IMR-90 (cell line): ENCODE results near the gene PHC3. TPM values are rescaled to one million over a fixed set of nuclear protein-coding genes. Genes with fewer than 3 reads are reported as not detected.

Experiments
- ATAC-seq: fragments of 200-7000 bp; cut with Tn5 transposase; 2 replicates; pipeline ENCODE4 v1.9.1; 2020; ENCODE audit warnings: low read depth, mild to moderate bottlenecking, moderate library complexity
- BruUV-seq: library from RNA; stranded (reverse); fragments of 400-500 nt; replicated peaks from 2 replicates; lab custom pipeline; 2021; lab: Mats Ljungman, UMichigan
- CTCF ChIA-PET: fragments of 300-600 bp; formaldehyde crosslinking; extraction: SDS; loops from one replicate; lab custom pipeline; 2021; ENCODE audit warnings: antibody characterized with exemption; lab: Yijun Ruan, JAX
- POLR2A ChIA-PET: fragments of 300-600 bp; sonication (Branson Sonifier 250); formaldehyde crosslinking; loops from one replicate; lab custom pipeline; 2022; ENCODE audit warnings: antibody characterized with exemption; ENCODE audit not compliant: unreplicated experiment; lab: Charles Lee
- DNase-seq: peaks from one replicate; pipeline ENCODE4 v3.0.0; 2013
- H2AFZ ChIP-seq: replicated peaks from 2 replicates; pipeline ENCODE3; 2013; ENCODE audit warnings: low read length, mild to moderate bottlenecking; ENCODE audit not compliant: poor library complexity
- H2AK5ac ChIP-seq: 2 replicates; pipeline ENCODE4 v1.6.1; 2013; ENCODE audit warnings: low read depth, low read length, inconsistent platforms
- H2AK9ac ChIP-seq: replicated peaks from 2 replicates; pipeline ENCODE3; 2013; ENCODE audit warnings: mild to moderate bottlenecking, low read depth, low read length, moderate library complexity; ENCODE audit not compliant: poor library complexity
- H2BK120ac ChIP-seq: 2 replicates; pipeline ENCODE4 v1.6.1; 2013; ENCODE audit warnings: low read depth, low read length, inconsistent platforms
- H2BK15ac ChIP-seq: 3 replicates; pipeline ENCODE4 v1.6.1; 2013; ENCODE audit warnings: low read depth, low read length, inconsistent platforms
- H2BK20ac ChIP-seq: 2 replicates; pipeline ENCODE4 v1.6.1; 2013; ENCODE audit warnings: low read depth, mild to moderate bottlenecking, inconsistent platforms, low read length, moderate library complexity
- H2BK5ac ChIP-seq: 2 replicates; pipeline ENCODE4 v1.6.1; 2013; ENCODE audit warnings: mild to moderate bottlenecking, low read depth, low read length, inconsistent platforms; ENCODE audit not compliant: poor library complexity, severe bottlenecking
- H3K14ac ChIP-seq: replicated peaks from 2 replicates; pipeline ENCODE4 v1.6.1; 2013; ENCODE audit warnings: low read depth, low read length, inconsistent platforms
- H3K18ac ChIP-seq: 2 replicates; pipeline ENCODE4 v1.6.1; 2013; ENCODE audit warnings: low read depth, low read length, control low read depth
- H3K23ac ChIP-seq: 2 replicates; pipeline ENCODE4 v1.6.1; 2013; ENCODE audit warnings: low read depth, low read length, inconsistent platforms
- H3K27ac ChIP-seq: 2 replicates; pipeline ENCODE4 v1.5.1; 2013; ENCODE audit warnings: mild to moderate bottlenecking, control low read depth, low read length; ENCODE audit not compliant: insufficient read depth
- H3K27me3 ChIP-seq: 2 replicates; pipeline ENCODE4 v1.6.1; 2013; ENCODE audit warnings: low read length; ENCODE audit not compliant: control insufficient read depth, insufficient read depth
- H3K36me3 ChIP-seq: 2 replicates; pipeline ENCODE4 v1.6.1; 2013; ENCODE audit warnings: low read length, mixed read lengths; ENCODE audit not compliant: control insufficient read depth, insufficient read depth
- H3K4ac ChIP-seq: 2 replicates; pipeline ENCODE4 v1.6.1; 2013; ENCODE audit warnings: low read depth, low read length, inconsistent platforms
- H3K4me1 ChIP-seq: 2 replicates; pipeline ENCODE4 v1.6.1; 2013; ENCODE audit warnings: low read length, mixed read lengths; ENCODE audit not compliant: control insufficient read depth, insufficient read depth
- H3K4me2 ChIP-seq: 2 replicates; pipeline ENCODE4 v1.6.1; 2013; ENCODE audit warnings: low read depth, mild to moderate bottlenecking, control low read depth, low read length, moderate library complexity
- H3K4me3 ChIP-seq: 2 replicates; pipeline ENCODE4 v1.5.1; 2013; ENCODE audit warnings: low read depth, mild to moderate bottlenecking, control low read depth, low read length, moderate library complexity; ENCODE audit not compliant: insufficient read depth
- H3K56ac ChIP-seq: 2 replicates; pipeline ENCODE4 v1.6.1; 2013; ENCODE audit warnings: low read length, inconsistent platforms; ENCODE audit not compliant: insufficient read depth; ENCODE audit errors: extremely low read depth
- H3K79me1 ChIP-seq, 2 experiments: 2 replicates each; pipeline ENCODE4 v1.6.1; 2013; ENCODE audit warnings: low read length in 2 of 2, inconsistent platforms in 1 of 2, low read depth in 1 of 2
- H3K9ac ChIP-seq: 2 replicates; pipeline ENCODE4 v1.6.1; 2013; ENCODE audit warnings: low read depth, low read length, control low read depth
- H3K9me1 ChIP-seq: 2 replicates; pipeline ENCODE4 v1.6.1; 2013; ENCODE audit warnings: low read length, inconsistent platforms; ENCODE audit not compliant: insufficient read depth
- H3K9me3 ChIP-seq: 2 replicates; pipeline ENCODE4 v1.6.1; 2013; ENCODE audit warnings: low read length; ENCODE audit not compliant: control insufficient read depth, insufficient read depth
- H4K20me1 ChIP-seq: 2 replicates; pipeline ENCODE4 v1.6.1; 2013; ENCODE audit warnings: low read length, inconsistent platforms; ENCODE audit not compliant: insufficient read depth
- H4K5ac ChIP-seq: 2 replicates; pipeline ENCODE4 v1.6.1; 2013; ENCODE audit warnings: mild to moderate bottlenecking, low read depth, low read length, control low read depth
- H4K8ac ChIP-seq, 2 experiments: 2 replicates each; pipeline ENCODE4 v1.6.1; 2013; ENCODE audit warnings: low read depth in 2 of 2, low read length in 2 of 2, control low read depth in 1 of 2, inconsistent platforms in 1 of 2
- H4K91ac ChIP-seq: 2 replicates; pipeline ENCODE4 v1.6.1; 2013; ENCODE audit warnings: low read depth, low read length, inconsistent platforms; ENCODE audit not compliant: insufficient read depth
- CHD1 ChIP-seq: IDR thresholded peaks from 2 replicates; pipeline ENCODE4 v1.6.1; 2012; ENCODE audit warnings: low read depth, low read length, improper control_type of control experiment
- FOS ChIP-seq: fragments of 150-350 bp; IDR thresholded peaks from 2 replicates; pipeline ENCODE4 v1.6.1; 2016; ENCODE audit warnings: low read depth, low read length
- MAFK ChIP-seq: IDR thresholded peaks from 2 replicates; pipeline ENCODE4 v1.6.1; 2012; ENCODE audit warnings: low read depth, low read length, improper control_type of control experiment
- POLR2A ChIP-seq: IDR thresholded peaks from 2 replicates; pipeline ENCODE4 v1.6.1; 2012; ENCODE audit warnings: mild to moderate bottlenecking, low read depth, low read length
- RAD21 ChIP-seq: IDR thresholded peaks from 2 replicates; pipeline ENCODE4 v1.6.1; 2012; ENCODE audit warnings: low read length, improper control_type of control experiment
- RCOR1 ChIP-seq: IDR thresholded peaks from 2 replicates; pipeline ENCODE4 v1.6.1; 2012; ENCODE audit warnings: mild to moderate bottlenecking, low read length, improper control_type of control experiment; ENCODE audit not compliant: insufficient replicate concordance
- WGBS, 2 experiments: methylation state at CpG; one replicate each; pipeline versions ENCODE4 v1.1.5 to v1.1.7; 2013; ENCODE audit warnings: missing lambda C conversion rate in 2 of 2; ENCODE audit not compliant: insufficient read length in 1 of 2; ENCODE audit errors: extremely low coverage in 2 of 2; 5-methylcytosine and 5-hydroxymethylcytosine counted together
- dilution Hi-C: fragments of 300-500 bp; cut with HindIII; formaldehyde crosslinking; loops from one replicate; pipeline ENCODE4 v1.14.3; 2018; ENCODE audit warnings: low sequenced_read_pairs; ENCODE audit not compliant: unreplicated experiment
- in situ Hi-C: fragments of 300-500 bp; cut with MboI; formaldehyde crosslinking; loops from 3 replicates; pipeline ENCODE4 v1.14.3; 2019; ENCODE audit warnings: low sequenced_read_pairs, inconsistent platforms, mixed read lengths
- intact Hi-C: fragments of 100-400 bp; cut with micrococcal nuclease; formaldehyde crosslinking; loops from 2 replicates; pipeline ENCODE4 v1.10.0; 2022
- polyA plus RNA-seq, 3 experiments: library from polyadenylated mRNA; depleted of rRNA; stranded (reverse); fragments of >200 nt; gene quantifications; 2 replicates each; pipeline ENCODE4 v1.2.3, GENCODE V29; 2012; ENCODE audit warnings: low replicate concordance in 1 of 3
- total RNA-seq: library from RNA; depleted of rRNA; stranded (reverse); fragments of >200 nt; gene quantifications from 2 replicates; pipeline ENCODE4 v1.2.3, GENCODE V29; 2012
- TF ChIP-seq, protein P1 (sequence below): fragments of 150-350 bp; IDR thresholded peaks from 2 replicates; pipeline ENCODE4 v1.6.1; 2017; ENCODE audit warnings: mild to moderate bottlenecking, antibody characterized with exemption, low read length, low read depth

The PHC3 gene
- total and polyA plus RNA-seq, 2 of the 4 experiments (the other 2 are of a cell fraction): 18.3 to 26.3 TPM

DNA sequence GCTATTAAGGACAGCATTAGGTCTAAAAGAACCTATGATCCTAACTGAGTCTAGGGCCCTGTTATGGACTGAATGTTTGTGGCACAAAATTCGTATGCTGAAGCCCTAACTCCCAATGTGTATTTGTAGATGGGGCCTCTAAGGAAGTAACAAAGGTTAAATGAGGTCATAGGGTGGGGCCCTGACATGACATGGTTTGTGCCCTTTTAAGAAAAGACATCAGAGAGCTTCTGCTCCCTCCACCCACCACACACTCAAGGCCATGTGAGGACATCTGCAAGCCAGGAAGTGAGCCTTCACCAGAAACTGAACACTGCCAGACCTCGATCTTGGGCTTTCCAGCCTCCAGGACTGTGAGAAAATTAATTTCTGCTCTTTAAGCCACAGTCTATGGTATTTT, 49.2 kb downstream of the PHC3 start:
- Histone ChIP-seq H3K23ac (no peak overlapping the region), H4K8ac (no peak overlapping the region), H3K27me3 (no peaks in the 10 kb centered on the region), H2AK5ac (no peak overlapping the region), H2AFZ (no peak overlapping the region), H2BK15ac (no peak overlapping the region), H3K79me1 (peaks cover 25 to 35% of the 10 kb centered on the region in 2 experiments), H3K9ac (no peak overlapping the region), H3K4ac (no peak overlapping the region), H2BK120ac (no peak overlapping the region), H3K27ac (no peak overlapping the region), H4K20me1 (no peaks in the 10 kb centered on the region), H2BK5ac (no peak overlapping the region), H2BK20ac (no peak overlapping the region), H3K56ac (no peak overlapping the region), H3K18ac (no peak overlapping the region), H4K5ac (no peak overlapping the region), H3K9me1 (0 out of 2 replicates have a peak, but pooled peaks cover 6% of the 10 kb centered on the region), H3K4me3 (no peak overlapping the region), H3K36me3 (peaks cover 28% of the 10 kb centered on the region), H4K91ac (no peak overlapping the region), H3K14ac (no peak overlapping the region), H3K4me1 (peaks cover 2% of the 10 kb centered on the region), H2AK9ac (no peak overlapping the region), H3K4me2 (no peak overlapping the region), H3K9me3 (peaks cover 3% of the 10 kb centered on the region)
- 60% methylated on average over 1 of the region's 2 CpGs; no CpG with 5 or more reads in 1 of the 2 experiments for WGBS, 2 experiments
- no TSS peak for BruUV-seq
- dilution Hi-C loops (no loop called here), intact Hi-C loops (no loop called here), in situ Hi-C loops (no loop called here)
- POLR2A ChIA-PET: no interaction called here
- TF ChIP-seq RAD21 (no peak), FOS (no peak), RCOR1 (no peak), MAFK (no peak), POLR2A (no peak), CHD1 (no peak)
- TF ChIP-seq, protein P1, sequence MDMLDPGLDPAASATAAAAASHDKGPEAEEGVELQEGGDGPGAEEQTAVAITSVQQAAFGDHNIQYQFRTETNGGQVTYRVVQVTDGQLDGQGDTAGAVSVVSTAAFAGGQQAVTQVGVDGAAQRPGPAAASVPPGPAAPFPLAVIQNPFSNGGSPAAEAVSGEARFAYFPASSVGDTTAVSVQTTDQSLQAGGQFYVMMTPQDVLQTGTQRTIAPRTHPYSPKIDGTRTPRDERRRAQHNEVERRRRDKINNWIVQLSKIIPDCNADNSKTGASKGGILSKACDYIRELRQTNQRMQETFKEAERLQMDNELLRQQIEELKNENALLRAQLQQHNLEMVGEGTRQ: no peak
- CTCF ChIA-PET: no interaction called here
- ATAC-seq (no peak), DNase-seq (no peak)
